Loucy (cell line): ENCODE results near the gene NLRP2B.
"Not testable (repeated sequence)": the region's sequence is repeated elsewhere in the genome, so short reads cannot be mapped to it uniquely, and the experiment has no call there.

ENCODE experiments used
- H2AFZ ChIP-seq: fragments of 200-600 bp; sonication (generic); 2 replicates; pipeline ENCODE4 v1.6.0; 2016; ENCODE audit warnings: antibody characterized with exemption, mild to moderate bottlenecking, low read length, moderate library complexity
- H3F3A ChIP-seq: fragments of 200-600 bp; 2 replicates; pipeline ENCODE4 v1.6.0; 2016; ENCODE audit warnings: antibody characterized with exemption, low read depth, mild to moderate bottlenecking
- H3K27me3 ChIP-seq: fragments of 200-600 bp; sonication (generic); 2 replicates; pipeline ENCODE4 v1.6.1; 2014; ENCODE audit warnings: low read length, mild to moderate bottlenecking; ENCODE audit not compliant: insufficient read depth, poor library complexity, severe bottlenecking
- H3K36me3 ChIP-seq: fragments of 200-600 bp; sonication (generic); 2 replicates; pipeline ENCODE4 v1.6.1; 2016; ENCODE audit warnings: low read length; ENCODE audit not compliant: insufficient read depth
- H3K4me1 ChIP-seq: fragments of 200-600 bp; sonication (generic); 2 replicates; pipeline ENCODE4 v1.5.1; 2014; ENCODE audit warnings: low read length, mild to moderate bottlenecking; ENCODE audit not compliant: insufficient read depth, poor library complexity, severe bottlenecking
- H3K4me2 ChIP-seq: fragments of 200-600 bp; sonication (generic); 2 replicates; pipeline ENCODE4 v1.6.0; 2014; ENCODE audit warnings: antibody characterized with exemption, low read length, low read depth, mild to moderate bottlenecking; ENCODE audit not compliant: poor library complexity, severe bottlenecking
- H3K4me3 ChIP-seq: fragments of 200-600 bp; sonication (generic); 2 replicates; pipeline ENCODE4 v1.5.1; 2014; ENCODE audit warnings: low read length, mild to moderate bottlenecking, mixed read lengths; ENCODE audit not compliant: poor library complexity, severe bottlenecking
- H3K79me2 ChIP-seq: fragments of 200-600 bp; sonication (generic); 2 replicates; pipeline ENCODE4 v1.6.1; 2014; ENCODE audit warnings: low read length; ENCODE audit not compliant: insufficient read depth
- H3K9ac ChIP-seq: fragments of 200-600 bp; sonication (generic); 2 replicates; pipeline ENCODE4 v1.6.0; 2014; ENCODE audit warnings: mild to moderate bottlenecking, low read depth, low read length, moderate library complexity; ENCODE audit not compliant: poor library complexity, severe bottlenecking
- H3K9me2 ChIP-seq: fragments of 200-600 bp; sonication (generic); replicated peaks from 2 replicates; pipeline ENCODE4 v1.6.1; 2016; ENCODE audit warnings: low read depth, low read length, mixed read lengths
- H3K9me3 ChIP-seq: fragments of 200-600 bp; sonication (generic); 2 replicates; pipeline ENCODE4 v1.6.1; 2014; ENCODE audit warnings: mild to moderate bottlenecking, antibody characterized with exemption, low read length, low read depth; ENCODE audit not compliant: insufficient read depth
- H4K20me1 ChIP-seq: fragments of 200-600 bp; sonication (generic); 2 replicates; pipeline ENCODE4 v1.6.0; 2014; ENCODE audit warnings: antibody characterized with exemption, low read length, mild to moderate bottlenecking; ENCODE audit not compliant: insufficient read depth, poor library complexity, severe bottlenecking
- CTCF ChIP-seq: fragments of 200-600 bp; sonication (generic); conservative IDR thresholded peaks from 2 replicates; pipeline ENCODE4 v1.5.1; 2014; ENCODE audit warnings: mild to moderate bottlenecking, antibody characterized with exemption, low read length
- EZH2phosphoT487 ChIP-seq: fragments of 200-600 bp; IDR thresholded peaks from 2 replicates; pipeline ENCODE4 v1.6.1; 2018; ENCODE audit warnings: antibody characterized with exemption, mild to moderate bottlenecking, moderate library complexity, borderline replicate concordance

The NLRP2B gene

GRCh38 chrX:57643698-57644097, 36.4 kb downstream of the NLRP2B start:
- Histone ChIP-seq H3K4me3 (no peak overlapping the region), H4K20me1 (no peaks in the 10 kb centered on the region), H3K4me1 (no peaks in the 10 kb centered on the region), H3K27me3 (no peaks in the 10 kb centered on the region), H3K79me2 (no peaks in the 10 kb centered on the region), H3K36me3 (no peaks in the 10 kb centered on the region), H2AFZ (no peak overlapping the region), H3K9me2 (no peaks in the 10 kb centered on the region), H3K4me2 (no peak overlapping the region), H3F3A (no peaks in the 10 kb centered on the region), H3K9me3 (no peaks in the 10 kb centered on the region), H3K9ac (no peak overlapping the region)
- no peak for TF ChIP-seq EZH2phosphoT487
- no peak for TF ChIP-seq CTCF

- Histone ChIP-seq H3K9me3 (no peaks in the 10 kb centered on the region), H3K9ac (no peak overlapping the region), H4K20me1 (no peaks in the 10 kb centered on the region), H3K4me1 (no peaks in the 10 kb centered on the region), H3K9me2 (no peaks in the 10 kb centered on the region), H3K36me3 (no peaks in the 10 kb centered on the region), H3K4me3 (no peak overlapping the region), H3K79me2 (no peaks in the 10 kb centered on the region), H3K27me3 (no peaks in the 10 kb centered on the region), H2AFZ (no peak overlapping the region), H3K4me2 (no peak overlapping the region), H3F3A (no peaks in the 10 kb centered on the region)
- TF ChIP-seq CTCF (no peak), EZH2phosphoT487 (no peak)
These were observed 38.7 kb downstream of the NLRP2B start for GRCh38 chrX:57641338-57641737.

GRCh38 chrX:57640674-57641016, 39.4 kb downstream of the NLRP2B start:
- Histone ChIP-seq H3K4me3 (no peak overlapping the region), H3K27me3 (no peaks in the 10 kb centered on the region), H3K36me3 (no peaks in the 10 kb centered on the region), H4K20me1 (no peaks in the 10 kb centered on the region), H3K79me2 (no peaks in the 10 kb centered on the region), H2AFZ (no peak overlapping the region), H3K9me3 (no peaks in the 10 kb centered on the region), H3K4me1 (no peaks in the 10 kb centered on the region), H3F3A (no peaks in the 10 kb centered on the region), H3K9ac (no peak overlapping the region), H3K9me2 (no peaks in the 10 kb centered on the region), H3K4me2 (no peak overlapping the region)
- TF ChIP-seq EZH2phosphoT487: no peak
- no peak for TF ChIP-seq CTCF

- H3K4me3 ChIP-seq, H3K9ac ChIP-seq, H3K36me3 ChIP-seq, H3K9me2 ChIP-seq, H3K4me2 ChIP-seq, H3K9me3 ChIP-seq, H4K20me1 ChIP-seq, H3F3A ChIP-seq, H3K4me1 ChIP-seq, H3K79me2 ChIP-seq, H3K27me3 ChIP-seq, H2AFZ ChIP-seq: not testable (repeated sequence)
These were observed 50.6 kb downstream of the NLRP2B start for GRCh38 chrX:57629438-57629837.
